ENCODE data around the gene RHBDL1.

Gene RHBDL1

DNA sequence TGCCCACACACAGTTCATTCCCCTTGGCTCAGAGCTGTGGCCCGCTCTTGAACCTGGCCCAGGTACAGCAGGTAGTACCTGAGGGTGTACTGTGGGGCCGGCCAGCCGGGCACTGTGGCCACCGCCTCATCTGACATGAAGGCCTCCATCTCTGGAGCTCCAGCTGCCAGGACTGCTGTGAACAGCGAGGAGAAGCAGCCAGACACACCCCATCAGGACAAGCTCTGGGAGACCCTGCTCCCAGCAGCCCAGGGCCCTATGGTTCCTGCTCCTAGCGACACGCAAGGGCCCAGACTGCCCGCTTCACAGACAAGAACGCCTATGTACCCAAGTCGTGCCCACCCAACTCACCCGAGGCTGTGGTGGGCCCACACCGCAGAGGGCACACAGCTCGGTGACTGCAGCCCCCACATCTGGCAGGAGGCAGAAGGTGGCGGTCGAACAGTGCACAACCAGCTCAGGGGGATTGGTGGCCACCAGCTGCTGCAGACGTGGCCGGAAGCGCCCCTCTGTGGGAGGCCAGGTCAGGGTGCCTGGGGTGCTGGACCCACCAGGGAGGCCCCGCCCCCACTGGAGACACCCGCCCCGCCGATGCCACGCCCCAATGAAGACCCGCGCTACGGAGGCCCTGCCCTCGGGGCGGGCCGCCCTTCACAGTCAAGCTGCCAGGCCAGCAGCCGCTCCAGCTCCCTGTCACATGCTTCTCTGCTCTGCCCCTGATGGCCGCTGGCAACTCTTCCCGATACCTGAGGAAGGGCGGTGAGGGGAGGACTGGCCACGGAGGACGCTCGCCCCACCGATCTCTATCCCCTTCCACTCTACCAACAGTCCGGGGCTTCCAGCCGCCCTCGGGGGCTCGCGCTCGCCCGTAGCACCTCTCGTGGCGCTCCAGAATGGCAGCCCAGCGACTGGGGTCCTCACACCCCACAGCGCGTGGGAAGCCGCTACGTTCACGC lies 3.7 kb downstream of the RHBDL1 start:
- no peaks in the 10 kb centered on the region for H3K9me3 ChIP-seq
- peaks cover 3 to 67% (median 50%) of the 10 kb centered on the region in 4 donors for H3K4me1 ChIP-seq
- peaks cover 0 to 8% of the 10 kb centered on the region in 2 donors for H3K27me3 ChIP-seq
- peak overlapping the region; percentile 79 to 87 for H3K27ac ChIP-seq
- intact Hi-C loops (cut with DNase I; ENCODE audit: low total_unique reads) = no loop called here
- H3K4me3 ChIP-seq = peak overlapping the region; percentile 60 to 81
- H3K36me3 ChIP-seq = peaks cover 17 to 31% (median 18%) of the 10 kb centered on the region in 3 donors
- TF ChIP-seq, protein P1, sequence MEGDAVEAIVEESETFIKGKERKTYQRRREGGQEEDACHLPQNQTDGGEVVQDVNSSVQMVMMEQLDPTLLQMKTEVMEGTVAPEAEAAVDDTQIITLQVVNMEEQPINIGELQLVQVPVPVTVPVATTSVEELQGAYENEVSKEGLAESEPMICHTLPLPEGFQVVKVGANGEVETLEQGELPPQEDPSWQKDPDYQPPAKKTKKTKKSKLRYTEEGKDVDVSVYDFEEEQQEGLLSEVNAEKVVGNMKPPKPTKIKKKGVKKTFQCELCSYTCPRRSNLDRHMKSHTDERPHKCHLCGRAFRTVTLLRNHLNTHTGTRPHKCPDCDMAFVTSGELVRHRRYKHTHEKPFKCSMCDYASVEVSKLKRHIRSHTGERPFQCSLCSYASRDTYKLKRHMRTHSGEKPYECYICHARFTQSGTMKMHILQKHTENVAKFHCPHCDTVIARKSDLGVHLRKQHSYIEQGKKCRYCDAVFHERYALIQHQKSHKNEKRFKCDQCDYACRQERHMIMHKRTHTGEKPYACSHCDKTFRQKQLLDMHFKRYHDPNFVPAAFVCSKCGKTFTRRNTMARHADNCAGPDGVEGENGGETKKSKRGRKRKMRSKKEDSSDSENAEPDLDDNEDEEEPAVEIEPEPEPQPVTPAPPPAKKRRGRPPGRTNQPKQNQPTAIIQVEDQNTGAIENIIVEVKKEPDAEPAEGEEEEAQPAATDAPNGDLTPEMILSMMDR (IDR thresholded peaks at IDR 0.05) = no peak
- DNase-seq = peak; percentile 59 to 87

DNA sequence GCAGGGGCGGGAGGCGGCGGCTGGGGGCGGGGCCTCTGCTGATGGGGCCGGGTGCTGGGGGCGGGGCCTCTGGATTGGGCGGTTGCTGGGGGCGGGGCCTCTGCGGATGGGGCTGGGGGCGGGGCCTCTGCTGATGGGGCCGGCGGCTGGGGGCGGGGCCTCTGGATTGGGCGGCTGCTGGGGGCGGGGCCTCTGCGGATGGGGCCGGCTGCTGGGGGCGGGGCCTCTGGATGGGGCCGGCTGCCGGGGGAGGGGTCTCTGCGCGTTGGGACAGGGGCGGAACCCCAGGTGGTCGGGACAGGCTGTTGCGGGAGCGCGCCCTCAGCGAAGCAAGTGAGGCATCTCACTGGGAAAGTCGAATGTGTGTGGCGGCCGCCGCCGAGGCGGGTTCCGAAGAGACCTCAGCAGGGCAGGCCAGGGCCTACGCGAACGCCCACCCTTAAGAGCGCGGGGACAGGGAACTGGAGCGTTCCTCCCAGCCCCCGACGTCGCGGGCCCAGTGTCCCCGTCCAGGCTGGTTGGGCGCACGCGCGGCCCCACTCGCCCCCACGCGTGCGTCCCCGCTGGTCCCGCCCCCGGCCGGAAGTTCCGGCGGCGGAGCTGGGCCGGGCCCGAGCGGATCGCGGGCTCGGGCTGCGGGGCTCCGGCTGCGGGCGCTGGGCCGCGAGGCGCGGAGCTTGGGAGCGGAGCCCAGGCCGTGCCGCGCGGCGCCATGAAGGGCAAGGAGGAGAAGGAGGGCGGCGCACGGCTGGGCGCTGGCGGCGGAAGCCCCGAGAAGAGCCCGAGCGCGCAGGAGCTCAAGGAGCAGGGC lies 4.5 kb downstream of the RHBDL1 start, which contains the start of gene STUB1:
STUB1 (plus strand) TSS at position 597 of the 811 bp plus-strand sequence; CDS start at position 713, 116 bp downstream.
- peaks cover 3 to 71% (median 54%) of the 10 kb centered on the region in 4 donors for H3K4me1 ChIP-seq
- H3K36me3 ChIP-seq = peaks cover 17 to 24% (median 18%) of the 10 kb centered on the region in 3 donors
- TF ChIP-seq, protein P1 (IDR thresholded peaks at IDR 0.05) = no peak
- no peaks in the 10 kb centered on the region for H3K9me3 ChIP-seq
- peaks cover 0 to 8% of the 10 kb centered on the region in 2 donors for H3K27me3 ChIP-seq
- intact Hi-C loops (cut with DNase I; ENCODE audit: low total_unique reads) = no loop called here
- peak; percentile 80 to 92 for DNase-seq
- peak within 1 kb of the TSS; percentile 79 to 87 for H3K27ac ChIP-seq
- peak within 1 kb of the TSS; percentile 60 to 81 for H3K4me3 ChIP-seq

- intact Hi-C loops (cut with DNase I; ENCODE audit: low total_unique reads) = no loop called here
- TF ChIP-seq, protein P1 (IDR thresholded peaks at IDR 0.05) = no peak
- DNase-seq = no peak
- Histone ChIP-seq H3K9me3 (no peaks in the 10 kb centered on the region), H3K36me3 (peaks cover 17 to 27% (median 18%) of the 10 kb centered on the region in 3 donors), H3K27me3 (peaks cover 0 to 8% of the 10 kb centered on the region in 2 donors), H3K4me1 (peaks cover 3 to 71% (median 54%) of the 10 kb centered on the region in 4 donors), H3K27ac (peak overlapping the region; percentile 79 to 87), H3K4me3 (peak overlapping the region; percentile 60 to 81)
These were observed 5.1 kb downstream of the RHBDL1 start for GRCh38 chr16:680625-680945.

DNA sequence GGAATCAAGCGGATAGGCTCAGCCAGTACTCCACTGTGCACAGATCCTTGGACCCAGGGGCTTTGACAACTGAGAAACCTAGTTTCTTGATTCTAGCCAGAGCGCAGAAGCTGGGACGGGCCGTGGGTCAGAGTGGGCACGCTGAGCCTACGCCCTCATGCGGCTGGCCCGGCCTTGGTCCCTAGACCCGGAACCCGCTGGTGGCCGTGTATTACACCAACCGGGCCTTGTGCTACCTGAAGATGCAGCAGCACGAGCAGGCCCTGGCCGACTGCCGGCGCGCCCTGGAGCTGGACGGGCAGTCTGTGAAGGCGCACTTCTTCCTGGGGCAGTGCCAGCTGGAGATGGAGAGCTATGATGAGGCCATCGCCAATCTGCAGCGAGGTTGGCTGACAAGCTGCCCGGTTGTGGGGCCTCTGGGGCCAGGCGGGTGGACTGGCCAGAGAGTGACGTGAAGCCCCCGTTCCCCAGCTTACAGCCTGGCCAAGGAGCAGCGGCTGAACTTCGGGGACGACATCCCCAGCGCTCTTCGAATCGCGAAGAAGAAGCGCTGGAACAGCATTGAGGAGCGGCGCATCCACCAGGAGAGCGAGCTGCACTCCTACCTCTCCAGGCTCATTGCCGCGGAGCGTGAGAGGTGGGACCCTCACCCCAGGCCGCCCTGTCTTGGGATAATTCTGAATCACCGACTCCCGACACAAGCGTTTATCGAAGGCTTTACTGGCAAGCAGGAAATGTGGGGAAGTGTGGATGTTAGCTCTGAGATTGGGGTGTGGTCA lies 5.7 kb downstream of the RHBDL1 start:
- peaks cover 0 to 8% of the 10 kb centered on the region in 2 donors for H3K27me3 ChIP-seq
- intact Hi-C loops (cut with DNase I; ENCODE audit: low total_unique reads) = no loop called here
- H3K4me1 ChIP-seq = peaks cover 3 to 71% (median 51%) of the 10 kb centered on the region in 4 donors
- H3K4me3 ChIP-seq = peak overlapping the region; percentile 60 to 81
- peak overlapping the region; percentile 79 to 87 for H3K27ac ChIP-seq
- no peaks in the 10 kb centered on the region for H3K9me3 ChIP-seq
- no peak for DNase-seq
- TF ChIP-seq, protein P1 (IDR thresholded peaks at IDR 0.05) = no peak
- H3K36me3 ChIP-seq = peaks cover 17 to 32% (median 18%) of the 10 kb centered on the region in 3 donors

Data from tibial artery (tissue), 4 donors.